HG03575 (cell line): Measurements from ENCODE around the gene PITPNM3.
"Not testable (repeated sequence)": the region's sequence is repeated elsewhere in the genome, so short reads cannot be mapped to it uniquely, and the experiment has no call there.

Experiments used
- ATAC-seq: cut with Tn5 transposase; IDR thresholded peaks from one replicate; pipeline ENCODE4 v1.9.1; 2021; ENCODE audit not compliant: unreplicated experiment, insufficient number of reproducible peaks, low FRiP score; ENCODE audit errors: extremely low read depth

PITPNM3 gene

GRCh38 chr17:6576038-6576785 lies 19.9 kb upstream of the PITPNM3 start:
- ATAC-seq, result no peak

GRCh38 chr17:6575596-6575988 lies 19.2 kb upstream of the PITPNM3 start:
- ATAC-seq, result no peak

- no peak for ATAC-seq
Observed at GRCh38 chr17:6574687-6575595, 18.6 kb upstream of the PITPNM3 start.

- ATAC-seq, result no peak
Observed at GRCh38 chr17:6573982-6574686, 17.8 kb upstream of the PITPNM3 start.

- ATAC-seq, result not testable (repeated sequence)
Observed at GRCh38 chr17:6573495-6573894, 17.1 kb upstream of the PITPNM3 start.

GRCh38 chr17:6572972-6573370 lies 16.6 kb upstream of the PITPNM3 start:
- no peak for ATAC-seq

GRCh38 chr17:6571452-6571781 lies 15.1 kb upstream of the PITPNM3 start:
- ATAC-seq, result no peak

- no peak for ATAC-seq
Observed at GRCh38 chr17:6570731-6571451, 14.5 kb upstream of the PITPNM3 start.

GRCh38 chr17:6569370-6570285 lies 13.3 kb upstream of the PITPNM3 start:
- ATAC-seq, result no peak

- ATAC-seq, result no peak
Observed at GRCh38 chr17:6568184-6568758, 11.9 kb upstream of the PITPNM3 start.

- no peak for ATAC-seq
Observed at GRCh38 chr17:6567528-6568183, 11.3 kb upstream of the PITPNM3 start.

GRCh38 chr17:6561446-6561845 lies 5.1 kb upstream of the PITPNM3 start:
- ATAC-seq, result no peak

- no peak for ATAC-seq
Observed at GRCh38 chr17:6560496-6560895, 4.1 kb upstream of the PITPNM3 start.

GRCh38 chr17:6559753-6560215 lies 3.4 kb upstream of the PITPNM3 start:
- no peak for ATAC-seq

- no peak for ATAC-seq
Observed at GRCh38 chr17:6558932-6559752, 2.8 kb upstream of the PITPNM3 start.

- no peak for ATAC-seq
Observed at GRCh38 chr17:6558276-6558675, 1.9 kb upstream of the PITPNM3 start.
